ENCODE data around the gene KDM5A.

- no peak for TF ChIP-seq CTCF (IDR thresholded peaks at IDR 0.05)
- no peak for TF ChIP-seq POLR2A (IDR thresholded peaks at IDR 0.05)
- TF ChIP-seq POLR2AphosphoS5 (IDR thresholded peaks at IDR 0.05; ENCODE audit: insufficient read depth in 1 of 2, low read depth in 1 of 2): no peak
Measured at GRCh38 chr12:307406-307805, 81.7 kb downstream of the KDM5A start.

Measured in vagina (tissue), 2 donors.